A549 (cell line): Measurements from ENCODE around the gene UBE2A. TPM values are rescaled to one million over a fixed set of nuclear protein-coding genes. Genes with fewer than 3 reads are reported as not detected.

Experiments used
- ATAC-seq, 2 experiments: fragments of 200-7000 bp in 1 of 2; fragments of >200 bp in 1 of 2; cut with Nextera tagmentation in 1 of 2; cut with Tn5 transposase in 1 of 2; 3 replicates each; pipeline versions ENCODE4 v1.8.0 to v1.9.1; 2018 to 2020; ENCODE audit warnings: mild to moderate bottlenecking in 1 of 2, moderate library complexity in 1 of 2
- CTCF ChIA-PET: fragments of 300-600 bp; sonication (Branson Sonifier 250); formaldehyde crosslinking; extraction: SDS; loops from one replicate; lab custom pipeline; 2021; ENCODE audit warnings: antibody characterized with exemption, inconsistent platforms; lab: Yijun Ruan, JAX
- POLR2A ChIA-PET: fragments of 350-600 bp; formaldehyde crosslinking; extraction: SDS; loops from one replicate; lab custom pipeline; 2021; ENCODE audit warnings: antibody characterized with exemption, inconsistent platforms; lab: Yijun Ruan, JAX
- DNase-seq, 2 experiments: peaks; one replicate each; pipeline versions ENCODE4 v3.0.0 to v3.0.0-alpha.2; 2011 to 2016; ENCODE audit warnings: low read depth in 1 of 2, low spot score in 1 of 2
- FAIRE-seq: peaks from 2 replicates; lab custom pipeline; 2011; peaks lifted over from hg19 to GRCh38; lab: Jason Lieb, UNC
- H3K27ac ChIP-seq, 2 experiments: fragments of >200 bp; sonication (Bioruptor Twin); formaldehyde crosslinking; 3 replicates each; pipeline ENCODE4 v1.5.1; 2016 to 2017
- H3K4me1 ChIP-seq: fragments of >200 bp; sonication (Bioruptor Twin); formaldehyde crosslinking; 3 replicates; pipeline ENCODE4 v1.6.1; 2016
- H3K4me2 ChIP-seq: fragments of >200 bp; sonication (Bioruptor Twin); formaldehyde crosslinking; 3 replicates; pipeline ENCODE4 v1.6.1; 2016
- H3K4me3 ChIP-seq: fragments of >200 bp; sonication (Bioruptor Twin); formaldehyde crosslinking; 3 replicates; pipeline ENCODE4 v1.5.1; 2016
- H3K9me3 ChIP-seq: fragments of >200 bp; sonication (Bioruptor Twin); formaldehyde crosslinking; 3 replicates; pipeline ENCODE4 v1.6.1; 2016
- CBX2 ChIP-seq: fragments of 200-600 bp; sonication (generic); IDR thresholded peaks from 2 replicates; pipeline ENCODE4 v1.6.1; 2016; ENCODE audit warnings: low read depth, mild to moderate bottlenecking, borderline replicate concordance
- EHF ChIP-seq: fragments of 250-450 bp; sonication (Bioruptor Pico); IDR thresholded peaks from 2 replicates; pipeline ENCODE4 v1.5.0; 2020; ENCODE audit warnings: mild to moderate bottlenecking
- ESRRA ChIP-seq: fragments of 150-350 bp; IDR thresholded peaks from 2 replicates; pipeline ENCODE4 v1.6.1; 2014; ENCODE audit warnings: mild to moderate bottlenecking, low read length, borderline replicate concordance
- FOSL2 ChIP-seq, 2 experiments: fragments of 450-650 bp in 1 of 2; fragments of >200 bp in 1 of 2; sonication (Bioruptor Twin) in 1 of 2; formaldehyde crosslinking; IDR thresholded peaks; 2 replicates each; pipeline versions ENCODE4 v1.5.0 to v1.6.1; 2016 to 2020; ENCODE audit warnings: mild to moderate bottlenecking in 1 of 2, moderate library complexity in 1 of 2
- FOXS1 ChIP-seq: fragments of 250-450 bp; sonication (Bioruptor Pico); IDR thresholded peaks from 2 replicates; pipeline ENCODE4 v1.5.0; 2020; ENCODE audit warnings: mild to moderate bottlenecking, moderate library complexity
- GATA3 ChIP-seq: IDR thresholded peaks from 2 replicates; pipeline ENCODE4 v1.6.1; 2012; ENCODE audit warnings: borderline replicate concordance
- HEYL ChIP-seq: fragments of 250-450 bp; sonication (Bioruptor Pico); IDR thresholded peaks from 2 replicates; pipeline ENCODE4 v1.8.0; 2021; ENCODE audit warnings: mild to moderate bottlenecking, moderate library complexity
- HOXA7 ChIP-seq: fragments of 250-450 bp; sonication (Bioruptor Pico); IDR thresholded peaks from 2 replicates; pipeline ENCODE4 v1.5.0; 2020; ENCODE audit warnings: mild to moderate bottlenecking, moderate library complexity
- JUNB ChIP-seq: fragments of >200 bp; sonication (Bioruptor Twin); formaldehyde crosslinking; IDR thresholded peaks from 2 replicates; pipeline ENCODE4 v1.6.1; 2016
- MAFK ChIP-seq: fragments of 450-650 bp; IDR thresholded peaks from 2 replicates; pipeline ENCODE4 v1.6.1; 2014; ENCODE audit not compliant: partially characterized antibody
- PHF8 ChIP-seq: fragments of 200-600 bp; sonication (generic); IDR thresholded peaks from 2 replicates; pipeline ENCODE4 v1.6.1; 2016; ENCODE audit warnings: low read depth, mild to moderate bottlenecking, antibody characterized with exemption, moderate library complexity, borderline replicate concordance
- POLR2A ChIP-seq: IDR thresholded peaks from 2 replicates; pipeline ENCODE4 v1.6.1; 2012; ENCODE audit warnings: mild to moderate bottlenecking, low read length
- POLR2AphosphoS2 ChIP-seq: conservative IDR thresholded peaks from 2 replicates; pipeline ENCODE4 v1.6.1; 2012; ENCODE audit warnings: low read length, improper control_type of control experiment, inconsistent platforms
- RFX5 ChIP-seq: fragments of 450-650 bp; IDR thresholded peaks from 2 replicates; pipeline ENCODE4 v1.7.1; 2014; ENCODE audit warnings: antibody characterized with exemption, mild to moderate bottlenecking, moderate library complexity
- TFCP2L1 ChIP-seq: fragments of 250-450 bp; sonication (Bioruptor Pico); IDR thresholded peaks from 2 replicates; pipeline ENCODE4 v1.5.0; 2021; ENCODE audit warnings: mild to moderate bottlenecking
- TP53 ChIP-seq: fragments of 250-450 bp; sonication (Bioruptor Pico); IDR thresholded peaks from 2 replicates; pipeline ENCODE4 v1.5.0; 2021; ENCODE audit warnings: mild to moderate bottlenecking, moderate library complexity
- ZSCAN20 ChIP-seq: fragments of 250-450 bp; sonication (Bioruptor Pico); IDR thresholded peaks from 2 replicates; pipeline ENCODE4 v1.8.0; 2022; ENCODE audit warnings: mild to moderate bottlenecking, moderate library complexity
- WGBS: methylation state at CpG from one replicate; pipeline ENCODE4 v1.1.6; 2017; ENCODE audit errors: missing lambda C conversion rate; 5-methylcytosine and 5-hydroxymethylcytosine counted together
- polyA plus RNA-seq, 4 experiments: library from polyadenylated mRNA; depleted of rRNA in 3 of 4; stranded (reverse); fragments of >200 nt; fragmentation: RNase III in 1 of 4; extraction: RNeasy Plus Mini Kit Qiagen cat#74134 plus additional on column Dnase treatment in 1 of 4; gene quantifications; 2 replicates in 3 of 4; 3 replicates in 1 of 4; pipeline ENCODE4 v1.2.3, GENCODE V29; 2011 to 2017
- TF ChIP-seq, protein P1 (sequence below): fragments of 150-350 bp; IDR thresholded peaks from 2 replicates; pipeline ENCODE4 v1.6.1; 2014; ENCODE audit warnings: low read depth, mild to moderate bottlenecking, low read length
- TF ChIP-seq, protein P2 (sequence below): IDR thresholded peaks from 2 replicates; pipeline ENCODE4 v1.6.1; 2012; ENCODE audit warnings: low read depth, borderline replicate concordance
- TF ChIP-seq, protein P3 (sequence below): IDR thresholded peaks from 2 replicates; pipeline ENCODE4 v1.6.1; 2012
- TF ChIP-seq, protein P4 (sequence below): IDR thresholded peaks from 2 replicates; pipeline ENCODE4 v1.6.1; 2012
- TF ChIP-seq, protein P5 (sequence below): fragments of >200 bp; sonication (Bioruptor Twin); formaldehyde crosslinking; IDR thresholded peaks from 3 replicates; pipeline ENCODE4 v1.5.1; 2016

The UBE2A gene
- polyA plus RNA-seq, 2 of the 4 experiments (the other 2 are of a cell fraction): 109 to 131 TPM

DNA sequence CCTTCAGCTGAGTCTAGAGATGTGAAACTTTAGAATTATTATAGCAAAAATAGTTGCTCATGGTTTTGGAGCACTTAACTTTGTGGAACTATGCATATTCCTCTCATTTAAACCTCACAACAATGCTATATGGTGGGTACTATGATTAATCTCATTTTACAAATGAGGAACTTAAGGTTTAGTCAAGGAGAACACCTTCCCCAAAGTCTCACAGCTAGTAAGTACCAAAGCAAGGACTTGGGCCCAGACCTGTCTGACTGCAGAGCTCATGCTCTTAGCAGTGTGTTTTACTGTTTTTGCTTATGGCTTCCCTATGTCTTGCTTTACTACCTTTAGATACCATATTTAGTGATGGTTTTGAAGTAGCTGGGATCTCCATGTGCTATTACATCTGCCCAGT lies 5.1 kb downstream of the UBE2A start:
- DNase-seq (no peak), ATAC-seq (no peak), FAIRE-seq (peak; percentile 70)
- Histone ChIP-seq H3K4me2 (no peak overlapping the region), H3K4me3 (no peak overlapping the region), H3K9me3 (no peaks in the 10 kb centered on the region), H3K27ac (no peak overlapping the region), H3K4me1 (peaks cover 10% of the 10 kb centered on the region; the same call in 2 of the 3 replicates)
- POLR2A ChIA-PET: no interaction called here
- TF ChIP-seq CBX2 (no peak), FOSL2 (IDR thresholded peaks at IDR 0.05) (no peak), FOSL2 (CRISPR knock-in tag; IDR thresholded peaks at IDR 0.05) (no peak), MAFK (no peak), ZSCAN20 (CRISPR knock-in tag) (no peak), PHF8 (no peak), POLR2A (no peak), ESRRA (no peak), POLR2AphosphoS2 (no peak), TFCP2L1 (CRISPR knock-in tag) (no peak), JUNB (no peak), HEYL (CRISPR knock-in tag) (no peak), GATA3 (no peak), EHF (CRISPR knock-in tag) (no peak), FOXS1 (CRISPR knock-in tag) (no peak), HOXA7 (CRISPR knock-in tag) (no peak)
- TF ChIP-seq, protein P1, sequence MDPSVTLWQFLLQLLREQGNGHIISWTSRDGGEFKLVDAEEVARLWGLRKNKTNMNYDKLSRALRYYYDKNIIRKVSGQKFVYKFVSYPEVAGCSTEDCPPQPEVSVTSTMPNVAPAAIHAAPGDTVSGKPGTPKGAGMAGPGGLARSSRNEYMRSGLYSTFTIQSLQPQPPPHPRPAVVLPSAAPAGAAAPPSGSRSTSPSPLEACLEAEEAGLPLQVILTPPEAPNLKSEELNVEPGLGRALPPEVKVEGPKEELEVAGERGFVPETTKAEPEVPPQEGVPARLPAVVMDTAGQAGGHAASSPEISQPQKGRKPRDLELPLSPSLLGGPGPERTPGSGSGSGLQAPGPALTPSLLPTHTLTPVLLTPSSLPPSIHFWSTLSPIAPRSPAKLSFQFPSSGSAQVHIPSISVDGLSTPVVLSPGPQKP: no peak
- TF ChIP-seq, protein P2, sequence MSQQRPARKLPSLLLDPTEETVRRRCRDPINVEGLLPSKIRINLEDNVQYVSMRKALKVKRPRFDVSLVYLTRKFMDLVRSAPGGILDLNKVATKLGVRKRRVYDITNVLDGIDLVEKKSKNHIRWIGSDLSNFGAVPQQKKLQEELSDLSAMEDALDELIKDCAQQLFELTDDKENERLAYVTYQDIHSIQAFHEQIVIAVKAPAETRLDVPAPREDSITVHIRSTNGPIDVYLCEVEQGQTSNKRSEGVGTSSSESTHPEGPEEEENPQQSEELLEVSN: no peak
- TF ChIP-seq, protein P3, sequence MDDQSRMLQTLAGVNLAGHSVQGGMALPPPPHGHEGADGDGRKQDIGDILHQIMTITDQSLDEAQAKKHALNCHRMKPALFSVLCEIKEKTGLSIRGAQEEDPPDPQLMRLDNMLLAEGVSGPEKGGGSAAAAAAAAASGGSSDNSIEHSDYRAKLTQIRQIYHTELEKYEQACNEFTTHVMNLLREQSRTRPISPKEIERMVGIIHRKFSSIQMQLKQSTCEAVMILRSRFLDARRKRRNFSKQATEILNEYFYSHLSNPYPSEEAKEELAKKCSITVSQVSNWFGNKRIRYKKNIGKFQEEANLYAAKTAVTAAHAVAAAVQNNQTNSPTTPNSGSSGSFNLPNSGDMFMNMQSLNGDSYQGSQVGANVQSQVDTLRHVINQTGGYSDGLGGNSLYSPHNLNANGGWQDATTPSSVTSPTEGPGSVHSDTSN: no peak
- TF ChIP-seq, protein P4, sequence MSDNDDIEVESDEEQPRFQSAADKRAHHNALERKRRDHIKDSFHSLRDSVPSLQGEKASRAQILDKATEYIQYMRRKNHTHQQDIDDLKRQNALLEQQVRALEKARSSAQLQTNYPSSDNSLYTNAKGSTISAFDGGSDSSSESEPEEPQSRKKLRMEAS: no peak
- TF ChIP-seq, protein P5, sequence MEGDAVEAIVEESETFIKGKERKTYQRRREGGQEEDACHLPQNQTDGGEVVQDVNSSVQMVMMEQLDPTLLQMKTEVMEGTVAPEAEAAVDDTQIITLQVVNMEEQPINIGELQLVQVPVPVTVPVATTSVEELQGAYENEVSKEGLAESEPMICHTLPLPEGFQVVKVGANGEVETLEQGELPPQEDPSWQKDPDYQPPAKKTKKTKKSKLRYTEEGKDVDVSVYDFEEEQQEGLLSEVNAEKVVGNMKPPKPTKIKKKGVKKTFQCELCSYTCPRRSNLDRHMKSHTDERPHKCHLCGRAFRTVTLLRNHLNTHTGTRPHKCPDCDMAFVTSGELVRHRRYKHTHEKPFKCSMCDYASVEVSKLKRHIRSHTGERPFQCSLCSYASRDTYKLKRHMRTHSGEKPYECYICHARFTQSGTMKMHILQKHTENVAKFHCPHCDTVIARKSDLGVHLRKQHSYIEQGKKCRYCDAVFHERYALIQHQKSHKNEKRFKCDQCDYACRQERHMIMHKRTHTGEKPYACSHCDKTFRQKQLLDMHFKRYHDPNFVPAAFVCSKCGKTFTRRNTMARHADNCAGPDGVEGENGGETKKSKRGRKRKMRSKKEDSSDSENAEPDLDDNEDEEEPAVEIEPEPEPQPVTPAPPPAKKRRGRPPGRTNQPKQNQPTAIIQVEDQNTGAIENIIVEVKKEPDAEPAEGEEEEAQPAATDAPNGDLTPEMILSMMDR: no peak
- CTCF ChIA-PET: interaction anchor here (1.3 kb wide), 1 partner anchor 97 kb away, joined by 4 read pairs; no protein-coding TSS in a partner anchor

DNA sequence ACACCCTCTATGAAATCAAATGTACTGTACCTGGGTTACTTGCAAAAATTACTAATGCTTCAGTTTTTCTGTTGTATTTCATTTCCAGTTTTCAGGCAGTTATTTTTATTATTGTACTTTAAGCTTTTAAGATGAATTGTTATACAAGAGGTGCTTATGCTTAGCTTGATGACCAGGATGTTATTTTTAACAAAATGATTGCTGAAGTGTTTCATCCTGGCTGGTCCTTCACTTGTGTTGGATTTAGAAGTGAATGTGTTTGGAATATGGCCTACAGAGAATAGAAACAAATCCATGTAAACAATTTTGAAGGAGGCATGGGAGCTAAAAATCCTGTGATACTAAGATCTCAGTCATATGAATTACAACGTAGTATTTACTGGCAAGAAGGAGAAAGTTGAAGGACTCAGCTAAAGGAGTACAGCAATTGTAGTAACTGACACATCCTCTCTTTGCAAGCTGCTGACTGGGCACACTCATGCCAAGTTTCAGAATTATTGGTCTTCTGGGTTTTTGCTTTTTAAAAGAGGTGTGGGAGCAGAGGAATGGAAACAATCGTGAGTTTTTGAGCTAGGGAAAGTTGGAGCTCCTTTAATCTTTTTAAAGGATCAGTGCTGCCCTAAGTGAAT lies 9.2 kb downstream of the UBE2A start:
- Histone ChIP-seq H3K9me3 (no peaks in the 10 kb centered on the region), H3K4me3 (no peak overlapping the region), H3K4me2 (no peak overlapping the region), H3K4me1 (no peaks in the 10 kb centered on the region), H3K27ac (no peak overlapping the region)
- ATAC-seq (no peak), DNase-seq (no peak), FAIRE-seq (peak; percentile 89)
- 84% methylated on average over 2 of the region's 2 CpGs for WGBS
- ChIA-PET POLR2A (interaction anchor here (1.0 to 1.3 kb wide), 3 partner anchors 9 to 208 kb away, joined by 4 to 8 read pairs (median 4); partner anchors contain the start of gene RPL39), CTCF (interaction anchor here (0.7 to 1.9 kb wide), 6 partner anchors 19 to 196 kb away, joined by 3 to 6 read pairs (median 4); partner anchors contain the start of gene NKRF)
- TF ChIP-seq TP53 (no peak), FOSL2 (IDR thresholded peaks at IDR 0.05) (no peak), FOSL2 (CRISPR knock-in tag; IDR thresholded peaks at IDR 0.05) (no peak), RFX5 (no peak)
